ENCODE data around the gene DOCK2. TPM values are rescaled to one million over a fixed set of nuclear protein-coding genes. Genes with fewer than 3 reads are reported as not detected.

Gene DOCK2
- polyA plus RNA-seq, 3 donors: 57.5 to 178 (median 115) TPM

GRCh38 chr5:170080786-170081445, 443.8 kb downstream of the DOCK2 start:
- H3K27ac ChIP-seq (ENCODE audit: low read depth in 1 of 2, low read length in 2 of 2): peak overlapping the region in 1 of 2 donors; percentile 2
- H3K27ac Mint-ChIP-seq: peak overlapping the region in 3 of 7 donors; percentile 26 to 51 (median 37)
- no peaks in the 10 kb centered on the region for H3K9me3 ChIP-seq (replicated peaks in 1 of 2; ENCODE audit: control insufficient read depth in 1 of 2, insufficient read depth in 1 of 2, low read length in 2 of 2)
- no peak overlapping the region for H3K4me3 ChIP-seq (replicated peaks in 1 of 3; ENCODE audit: low read depth in 2 of 3, low read length in 3 of 3)
- no peak for DNase-seq
- 99% methylated on average over 4 of the region's 8 CpGs for WGBS (ENCODE audit: insufficient coverage)
- no peak overlapping the region for H3K4me2 ChIP-seq (replicated peaks; ENCODE audit: extremely low read depth, low read length, poor library complexity, severe bottlenecking)
- no peaks in the 10 kb centered on the region for H3K4me1 Mint-ChIP-seq
- H3K4me1 ChIP-seq (ENCODE audit: control insufficient read depth in 1 of 2, insufficient read depth in 2 of 2, low read length in 2 of 2): no peaks in the 10 kb centered on the region
- intact Hi-C loops (cut with micrococcal nuclease): no loop called here
- no peak overlapping the region for H3K4me3 Mint-ChIP-seq
- H3K27me3 Mint-ChIP-seq (ENCODE audit: low read depth in 3 of 3): no peaks in the 10 kb centered on the region
- TF ChIP-seq CTCF (IDR thresholded peaks at IDR 0.05): no peak
- no peak overlapping the region for H2AFZ ChIP-seq (ENCODE audit: insufficient read depth, low read depth, low read length, poor library complexity, severe bottlenecking)
- peaks cover 98 to 99% of the 10 kb centered on the region in 2 donors for H3K36me3 Mint-ChIP-seq
- H3K9ac ChIP-seq (ENCODE audit: insufficient read depth, low read length, poor library complexity, severe bottlenecking): no peak overlapping the region
- peaks cover 99 to 100% of the 10 kb centered on the region in 2 donors for H3K36me3 ChIP-seq (replicated peaks in 1 of 2; ENCODE audit: control insufficient read depth in 1 of 2, insufficient read depth in 2 of 2, low read length in 2 of 2)
- peaks cover 30% of the 10 kb centered on the region for H4K20me1 ChIP-seq (ENCODE audit: insufficient read depth, low read length)
- no peaks in the 10 kb centered on the region for H3K79me2 ChIP-seq (ENCODE audit: insufficient read depth, low read length)
- no peaks in the 10 kb centered on the region for H3K9me3 Mint-ChIP-seq
- H3K27me3 ChIP-seq (ENCODE audit: control insufficient read depth in 2 of 2, insufficient read depth in 2 of 2, low read length in 2 of 2): no peaks in the 10 kb centered on the region

GRCh38 chr5:170081616-170082015, 444.5 kb downstream of the DOCK2 start:
- intact Hi-C loops (cut with micrococcal nuclease): no loop called here
- no peak overlapping the region for H3K4me3 Mint-ChIP-seq

More at GRCh38 chr5:170081616-170082015, 444.5 kb downstream of the DOCK2 start:
- H3K4me1 ChIP-seq (ENCODE audit: control insufficient read depth in 1 of 2, insufficient read depth in 2 of 2, low read length in 2 of 2): no peaks in the 10 kb centered on the region
- no peaks in the 10 kb centered on the region for H3K27me3 ChIP-seq (ENCODE audit: control insufficient read depth in 2 of 2, insufficient read depth in 2 of 2, low read length in 2 of 2)
- no peak overlapping the region for H3K4me2 ChIP-seq (replicated peaks; ENCODE audit: extremely low read depth, low read length, poor library complexity, severe bottlenecking)
- H3K9me3 ChIP-seq (replicated peaks in 1 of 2; ENCODE audit: control insufficient read depth in 1 of 2, insufficient read depth in 1 of 2, low read length in 2 of 2): no peaks in the 10 kb centered on the region
- TF ChIP-seq CTCF (IDR thresholded peaks at IDR 0.05): no peak
- peak overlapping the region in 3 of 7 donors; percentile 7 to 31 (median 22) for H3K27ac Mint-ChIP-seq
- no peak overlapping the region for H3K4me3 ChIP-seq (replicated peaks in 1 of 3; ENCODE audit: low read depth in 2 of 3, low read length in 3 of 3)
- H3K36me3 ChIP-seq (replicated peaks in 1 of 2; ENCODE audit: control insufficient read depth in 1 of 2, insufficient read depth in 2 of 2, low read length in 2 of 2): peaks cover 96 to 100% of the 10 kb centered on the region in 2 donors
- no peak for DNase-seq
- peaks cover 95% of the 10 kb centered on the region in 2 donors for H3K36me3 Mint-ChIP-seq
- no peaks in the 10 kb centered on the region for H3K9me3 Mint-ChIP-seq
- H3K4me1 Mint-ChIP-seq: no peaks in the 10 kb centered on the region
- no peaks in the 10 kb centered on the region for H3K27me3 Mint-ChIP-seq (ENCODE audit: low read depth in 3 of 3)
- no peaks in the 10 kb centered on the region for H3K79me2 ChIP-seq (ENCODE audit: insufficient read depth, low read length)
- WGBS (ENCODE audit: insufficient coverage): 100% methylated on average over 2 of the region's 4 CpGs
- H2AFZ ChIP-seq (ENCODE audit: insufficient read depth, low read depth, low read length, poor library complexity, severe bottlenecking): no peak overlapping the region
- H3K27ac ChIP-seq (ENCODE audit: low read depth in 1 of 2, low read length in 2 of 2): no peak overlapping the region
- peaks cover 29% of the 10 kb centered on the region for H4K20me1 ChIP-seq (ENCODE audit: insufficient read depth, low read length)
- no peak overlapping the region for H3K9ac ChIP-seq (ENCODE audit: insufficient read depth, low read length, poor library complexity, severe bottlenecking)

All from CD14-positive monocyte (primary cell).